WTC11 (cell line): ENCODE measurements around the gene MBTPS2. TPM values are rescaled to one million over a fixed set of nuclear protein-coding genes. Genes with fewer than 3 reads are reported as not detected.

ENCODE experiments used
- ATAC-seq: fragments of 200-7000 bp; cut with Tn5 transposase; 2 replicates; pipeline ENCODE4 v1.10.0; 2021; ENCODE audit warnings: mild to moderate bottlenecking, moderate library complexity
- CTCF ChIA-PET: fragments of 300-600 bp; sonication (Branson Sonifier 250); formaldehyde crosslinking; loops from one replicate; lab custom pipeline; 2021; ENCODE audit warnings: antibody characterized with exemption; lab: Charles Lee
- POLR2A ChIA-PET: fragments of 350-600 bp; sonication (Branson Sonifier 250); formaldehyde crosslinking; loops from one replicate; lab custom pipeline; 2021; ENCODE audit warnings: antibody characterized with exemption; lab: Charles Lee
- DNase-seq: peaks from one replicate; pipeline ENCODE4 v3.0.0; 2021; ENCODE audit warnings: low spot score
- H3K27ac Mint-ChIP-seq: 2 replicates; pipeline ENCODE4 v1.8.0; 2021; ENCODE audit warnings: mixed read lengths
- H3K27me3 Mint-ChIP-seq: 2 replicates; pipeline ENCODE4 v1.8.0; 2021; ENCODE audit warnings: low read depth, mild to moderate bottlenecking, moderate library complexity, mixed read lengths
- H3K36me3 Mint-ChIP-seq: 2 replicates; pipeline ENCODE4 v1.8.0; 2021; ENCODE audit warnings: mixed read lengths
- H3K4me1 Mint-ChIP-seq: 2 replicates; pipeline ENCODE4 v1.8.0; 2022; ENCODE audit warnings: mixed read lengths
- H3K4me3 Mint-ChIP-seq: 2 replicates; pipeline ENCODE4 v1.8.0; 2021; ENCODE audit warnings: mild to moderate bottlenecking, moderate library complexity, mixed read lengths
- H3K9me3 Mint-ChIP-seq: 2 replicates; pipeline ENCODE4 v1.8.0; 2021; ENCODE audit warnings: mixed read lengths
- FOXJ3 ChIP-seq: sonication (generic); formaldehyde crosslinking; IDR thresholded peaks from 2 replicates; pipeline ENCODE4 v1.9.0; 2021; ENCODE audit warnings: missing genetic modification reagents, mild to moderate bottlenecking, borderline replicate concordance
- MXD4 ChIP-seq: fragments of 250-450 bp; sonication (Bioruptor Pico); IDR thresholded peaks from 2 replicates; pipeline ENCODE4 v1.8.0; 2021; ENCODE audit warnings: mild to moderate bottlenecking, moderate library complexity, borderline replicate concordance
- NR1H2 ChIP-seq: sonication (generic); formaldehyde crosslinking; IDR thresholded peaks from 2 replicates; pipeline ENCODE4 v1.9.0; 2021; ENCODE audit warnings: mild to moderate bottlenecking, moderate library complexity, missing genetic modification reagents
- OVOL2 ChIP-seq: fragments of 250-450 bp; sonication (Bioruptor Pico); IDR thresholded peaks from 2 replicates; pipeline ENCODE4 v1.9.0; 2021; ENCODE audit warnings: mild to moderate bottlenecking, borderline replicate concordance
- SMAD3 ChIP-seq: sonication (generic); formaldehyde crosslinking; IDR thresholded peaks from 2 replicates; pipeline ENCODE4 v1.8.0; 2022; ENCODE audit warnings: missing genetic modification reagents, mild to moderate bottlenecking, borderline replicate concordance
- ZNF263 ChIP-seq: sonication (generic); formaldehyde crosslinking; IDR thresholded peaks from 2 replicates; pipeline ENCODE4 v1.8.1; 2022; ENCODE audit warnings: low read depth, mild to moderate bottlenecking, moderate library complexity, missing genetic modification reagents
- ZNF416 ChIP-seq: fragments of 250-450 bp; sonication (Bioruptor Pico); IDR thresholded peaks from 2 replicates; pipeline ENCODE4 v1.9.0; 2021; ENCODE audit warnings: mild to moderate bottlenecking, inconsistent platforms
- ZNF423 ChIP-seq: fragments of 250-450 bp; sonication (Bioruptor Pico); IDR thresholded peaks from 2 replicates; pipeline ENCODE4 v2.1.2; 2022; ENCODE audit warnings: mild to moderate bottlenecking, moderate library complexity
- ZNF532 ChIP-seq: fragments of 250-450 bp; sonication (Bioruptor Pico); IDR thresholded peaks from 2 replicates; pipeline ENCODE4 v1.9.0; 2021; ENCODE audit warnings: mild to moderate bottlenecking, borderline replicate concordance
- ZSCAN18 ChIP-seq: fragments of 250-450 bp; sonication (Bioruptor Pico); IDR thresholded peaks from 2 replicates; pipeline ENCODE4 v2.1.2; 2022; ENCODE audit warnings: mild to moderate bottlenecking, moderate library complexity
- total RNA-seq: library from RNA; stranded (reverse); gene quantifications from 3 replicates; pipeline ENCODE4 v1.2.3, GENCODE V29; 2021
- TF ChIP-seq, protein P1 (sequence below): sonication (generic); formaldehyde crosslinking; IDR thresholded peaks from 2 replicates; pipeline ENCODE4 v1.8.1; 2023; ENCODE audit warnings: mild to moderate bottlenecking, missing genetic modification reagents
- TF ChIP-seq, protein P2 (sequence below): sonication (generic); formaldehyde crosslinking; IDR thresholded peaks from 2 replicates; pipeline ENCODE4 v1.8.0; 2022; ENCODE audit warnings: mild to moderate bottlenecking, missing genetic modification reagents
- TF ChIP-seq, protein P3 (sequence below): fragments of 250-450 bp; sonication (Bioruptor Pico); IDR thresholded peaks from 2 replicates; pipeline ENCODE4 v1.9.0; 2021; ENCODE audit warnings: moderate library complexity, mild to moderate bottlenecking, inconsistent platforms, borderline replicate concordance
- TF ChIP-seq, protein P4 (sequence below): sonication (generic); formaldehyde crosslinking; IDR thresholded peaks from 2 replicates; pipeline ENCODE4 v1.8.1; 2022; ENCODE audit warnings: low read depth, missing genetic modification reagents, borderline replicate concordance
- TF ChIP-seq, protein P5 (sequence below): sonication (generic); formaldehyde crosslinking; IDR thresholded peaks from 2 replicates; pipeline ENCODE4 v1.8.1; 2023; ENCODE audit warnings: mild to moderate bottlenecking, missing genetic modification reagents, borderline replicate concordance
- TF ChIP-seq, protein P6 (sequence below): sonication (generic); formaldehyde crosslinking; conservative IDR thresholded peaks from 2 replicates; pipeline ENCODE4 v1.8.1; 2022; ENCODE audit warnings: mild to moderate bottlenecking, missing genetic modification reagents
- TF ChIP-seq, protein P7 (sequence below): fragments of 250-450 bp; sonication (Bioruptor Pico); IDR thresholded peaks from 2 replicates; pipeline ENCODE4 v1.9.0; 2021; ENCODE audit warnings: mild to moderate bottlenecking

MBTPS2 gene
- total RNA-seq, 1 experiment from 2014 or later, result 9.1 TPM

GRCh38 chrX:21865436-21865835, 26.0 kb downstream of the MBTPS2 start:
- H3K36me3 Mint-ChIP-seq, result no peaks in the 10 kb centered on the region
- no peaks in the 10 kb centered on the region for H3K9me3 Mint-ChIP-seq
- ATAC-seq (no peak), DNase-seq (no peak)
- ChIA-PET CTCF (no interaction called here), POLR2A (no interaction called here)
- H3K4me3 Mint-ChIP-seq, result no peak overlapping the region
- H3K4me1 Mint-ChIP-seq, result peaks cover 4% of the 10 kb centered on the region; the same call in 1 of the 2 replicates
- no peak overlapping the region for H3K27ac Mint-ChIP-seq
- TF ChIP-seq, protein P1, sequence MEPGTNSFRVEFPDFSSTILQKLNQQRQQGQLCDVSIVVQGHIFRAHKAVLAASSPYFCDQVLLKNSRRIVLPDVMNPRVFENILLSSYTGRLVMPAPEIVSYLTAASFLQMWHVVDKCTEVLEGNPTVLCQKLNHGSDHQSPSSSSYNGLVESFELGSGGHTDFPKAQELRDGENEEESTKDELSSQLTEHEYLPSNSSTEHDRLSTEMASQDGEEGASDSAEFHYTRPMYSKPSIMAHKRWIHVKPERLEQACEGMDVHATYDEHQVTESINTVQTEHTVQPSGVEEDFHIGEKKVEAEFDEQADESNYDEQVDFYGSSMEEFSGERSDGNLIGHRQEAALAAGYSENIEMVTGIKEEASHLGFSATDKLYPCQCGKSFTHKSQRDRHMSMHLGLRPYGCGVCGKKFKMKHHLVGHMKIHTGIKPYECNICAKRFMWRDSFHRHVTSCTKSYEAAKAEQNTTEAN (CRISPR knock-in tag), result no peak
- TF ChIP-seq, protein P2, sequence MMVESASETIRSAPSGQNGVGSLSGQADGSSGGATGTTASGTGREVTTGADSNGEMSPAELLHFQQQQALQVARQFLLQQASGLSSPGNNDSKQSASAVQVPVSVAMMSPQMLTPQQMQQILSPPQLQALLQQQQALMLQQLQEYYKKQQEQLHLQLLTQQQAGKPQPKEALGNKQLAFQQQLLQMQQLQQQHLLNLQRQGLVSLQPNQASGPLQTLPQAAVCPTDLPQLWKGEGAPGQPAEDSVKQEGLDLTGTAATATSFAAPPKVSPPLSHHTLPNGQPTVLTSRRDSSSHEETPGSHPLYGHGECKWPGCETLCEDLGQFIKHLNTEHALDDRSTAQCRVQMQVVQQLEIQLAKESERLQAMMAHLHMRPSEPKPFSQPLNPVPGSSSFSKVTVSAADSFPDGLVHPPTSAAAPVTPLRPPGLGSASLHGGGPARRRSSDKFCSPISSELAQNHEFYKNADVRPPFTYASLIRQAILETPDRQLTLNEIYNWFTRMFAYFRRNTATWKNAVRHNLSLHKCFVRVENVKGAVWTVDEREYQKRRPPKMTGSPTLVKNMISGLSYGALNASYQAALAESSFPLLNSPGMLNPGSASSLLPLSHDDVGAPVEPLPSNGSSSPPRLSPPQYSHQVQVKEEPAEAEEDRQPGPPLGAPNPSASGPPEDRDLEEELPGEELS (CRISPR knock-in tag), result no peak
- TF ChIP-seq ZNF263 (CRISPR knock-in tag) (no peak), FOXJ3 (no peak), MXD4 (CRISPR knock-in tag) (no peak), ZSCAN18 (CRISPR knock-in tag) (no peak), ZNF532 (no peak)
- TF ChIP-seq, protein P3, sequence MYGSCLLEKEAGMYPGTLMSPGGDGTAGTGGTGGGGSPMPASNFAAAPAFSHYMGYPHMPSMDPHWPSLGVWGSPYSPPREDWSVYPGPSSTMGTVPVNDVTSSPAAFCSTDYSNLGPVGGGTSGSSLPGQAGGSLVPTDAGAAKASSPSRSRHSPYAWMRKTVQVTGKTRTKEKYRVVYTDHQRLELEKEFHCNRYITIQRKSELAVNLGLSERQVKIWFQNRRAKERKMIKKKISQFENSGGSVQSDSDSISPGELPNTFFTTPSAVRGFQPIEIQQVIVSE (CRISPR knock-in tag), result no peak
- TF ChIP-seq, protein P4, sequence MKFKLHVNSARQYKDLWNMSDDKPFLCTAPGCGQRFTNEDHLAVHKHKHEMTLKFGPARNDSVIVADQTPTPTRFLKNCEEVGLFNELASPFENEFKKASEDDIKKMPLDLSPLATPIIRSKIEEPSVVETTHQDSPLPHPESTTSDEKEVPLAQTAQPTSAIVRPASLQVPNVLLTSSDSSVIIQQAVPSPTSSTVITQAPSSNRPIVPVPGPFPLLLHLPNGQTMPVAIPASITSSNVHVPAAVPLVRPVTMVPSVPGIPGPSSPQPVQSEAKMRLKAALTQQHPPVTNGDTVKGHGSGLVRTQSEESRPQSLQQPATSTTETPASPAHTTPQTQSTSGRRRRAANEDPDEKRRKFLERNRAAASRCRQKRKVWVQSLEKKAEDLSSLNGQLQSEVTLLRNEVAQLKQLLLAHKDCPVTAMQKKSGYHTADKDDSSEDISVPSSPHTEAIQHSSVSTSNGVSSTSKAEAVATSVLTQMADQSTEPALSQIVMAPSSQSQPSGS (CRISPR knock-in tag), result no peak
- no peaks in the 10 kb centered on the region for H3K27me3 Mint-ChIP-seq

- CTCF ChIA-PET, result no interaction called here
- Mint-ChIP-seq H3K36me3 (no peaks in the 10 kb centered on the region), H3K27ac (no peak overlapping the region), H3K27me3 (no peaks in the 10 kb centered on the region), H3K4me3 (no peak overlapping the region), H3K9me3 (no peaks in the 10 kb centered on the region), H3K4me1 (no peaks in the 10 kb centered on the region)
- POLR2A ChIA-PET, result no interaction called here
- DNase-seq, result no peak
- no peak for ATAC-seq
- TF ChIP-seq, protein P5, sequence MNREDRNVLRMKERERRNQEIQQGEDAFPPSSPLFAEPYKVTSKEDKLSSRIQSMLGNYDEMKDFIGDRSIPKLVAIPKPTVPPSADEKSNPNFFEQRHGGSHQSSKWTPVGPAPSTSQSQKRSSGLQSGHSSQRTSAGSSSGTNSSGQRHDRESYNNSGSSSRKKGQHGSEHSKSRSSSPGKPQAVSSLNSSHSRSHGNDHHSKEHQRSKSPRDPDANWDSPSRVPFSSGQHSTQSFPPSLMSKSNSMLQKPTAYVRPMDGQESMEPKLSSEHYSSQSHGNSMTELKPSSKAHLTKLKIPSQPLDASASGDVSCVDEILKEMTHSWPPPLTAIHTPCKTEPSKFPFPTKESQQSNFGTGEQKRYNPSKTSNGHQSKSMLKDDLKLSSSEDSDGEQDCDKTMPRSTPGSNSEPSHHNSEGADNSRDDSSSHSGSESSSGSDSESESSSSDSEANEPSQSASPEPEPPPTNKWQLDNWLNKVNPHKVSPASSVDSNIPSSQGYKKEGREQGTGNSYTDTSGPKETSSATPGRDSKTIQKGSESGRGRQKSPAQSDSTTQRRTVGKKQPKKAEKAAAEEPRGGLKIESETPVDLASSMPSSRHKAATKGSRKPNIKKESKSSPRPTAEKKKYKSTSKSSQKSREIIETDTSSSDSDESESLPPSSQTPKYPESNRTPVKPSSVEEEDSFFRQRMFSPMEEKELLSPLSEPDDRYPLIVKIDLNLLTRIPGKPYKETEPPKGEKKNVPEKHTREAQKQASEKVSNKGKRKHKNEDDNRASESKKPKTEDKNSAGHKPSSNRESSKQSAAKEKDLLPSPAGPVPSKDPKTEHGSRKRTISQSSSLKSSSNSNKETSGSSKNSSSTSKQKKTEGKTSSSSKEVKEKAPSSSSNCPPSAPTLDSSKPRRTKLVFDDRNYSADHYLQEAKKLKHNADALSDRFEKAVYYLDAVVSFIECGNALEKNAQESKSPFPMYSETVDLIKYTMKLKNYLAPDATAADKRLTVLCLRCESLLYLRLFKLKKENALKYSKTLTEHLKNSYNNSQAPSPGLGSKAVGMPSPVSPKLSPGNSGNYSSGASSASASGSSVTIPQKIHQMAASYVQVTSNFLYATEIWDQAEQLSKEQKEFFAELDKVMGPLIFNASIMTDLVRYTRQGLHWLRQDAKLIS, result no peak
- TF ChIP-seq, protein P6, sequence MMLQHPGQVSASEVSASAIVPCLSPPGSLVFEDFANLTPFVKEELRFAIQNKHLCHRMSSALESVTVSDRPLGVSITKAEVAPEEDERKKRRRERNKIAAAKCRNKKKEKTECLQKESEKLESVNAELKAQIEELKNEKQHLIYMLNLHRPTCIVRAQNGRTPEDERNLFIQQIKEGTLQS (CRISPR knock-in tag), result no peak
- no peak for TF ChIP-seq OVOL2 (CRISPR knock-in tag)
- no peak for TF ChIP-seq SMAD3 (CRISPR knock-in tag)
- TF ChIP-seq, protein P7, sequence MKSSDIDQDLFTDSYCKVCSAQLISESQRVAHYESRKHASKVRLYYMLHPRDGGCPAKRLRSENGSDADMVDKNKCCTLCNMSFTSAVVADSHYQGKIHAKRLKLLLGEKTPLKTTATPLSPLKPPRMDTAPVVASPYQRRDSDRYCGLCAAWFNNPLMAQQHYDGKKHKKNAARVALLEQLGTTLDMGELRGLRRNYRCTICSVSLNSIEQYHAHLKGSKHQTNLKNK (CRISPR knock-in tag), result no peak
- TF ChIP-seq NR1H2 (CRISPR knock-in tag), result no peak
- no peak for TF ChIP-seq ZNF416
- no peak for TF ChIP-seq ZNF423 (CRISPR knock-in tag)
- TF ChIP-seq, protein P3 (CRISPR knock-in tag), result no peak
Observed at GRCh38 chrX:21870494-21870893, 31.1 kb downstream of the MBTPS2 start.
